ENCODE results near the gene H2AZ1. TPM values are rescaled to one million over a fixed set of nuclear protein-coding genes. Genes with fewer than 3 reads are reported as not detected.
A peak's percentile ranks its signal among the peaks of the same experiment; 100 is the strongest.

H2AZ1 gene
- total and polyA plus RNA-seq, 2 donors (not counting 1 experiment from before 2014, with no cell fraction given) = 95.9 to 105 TPM

DNA sequence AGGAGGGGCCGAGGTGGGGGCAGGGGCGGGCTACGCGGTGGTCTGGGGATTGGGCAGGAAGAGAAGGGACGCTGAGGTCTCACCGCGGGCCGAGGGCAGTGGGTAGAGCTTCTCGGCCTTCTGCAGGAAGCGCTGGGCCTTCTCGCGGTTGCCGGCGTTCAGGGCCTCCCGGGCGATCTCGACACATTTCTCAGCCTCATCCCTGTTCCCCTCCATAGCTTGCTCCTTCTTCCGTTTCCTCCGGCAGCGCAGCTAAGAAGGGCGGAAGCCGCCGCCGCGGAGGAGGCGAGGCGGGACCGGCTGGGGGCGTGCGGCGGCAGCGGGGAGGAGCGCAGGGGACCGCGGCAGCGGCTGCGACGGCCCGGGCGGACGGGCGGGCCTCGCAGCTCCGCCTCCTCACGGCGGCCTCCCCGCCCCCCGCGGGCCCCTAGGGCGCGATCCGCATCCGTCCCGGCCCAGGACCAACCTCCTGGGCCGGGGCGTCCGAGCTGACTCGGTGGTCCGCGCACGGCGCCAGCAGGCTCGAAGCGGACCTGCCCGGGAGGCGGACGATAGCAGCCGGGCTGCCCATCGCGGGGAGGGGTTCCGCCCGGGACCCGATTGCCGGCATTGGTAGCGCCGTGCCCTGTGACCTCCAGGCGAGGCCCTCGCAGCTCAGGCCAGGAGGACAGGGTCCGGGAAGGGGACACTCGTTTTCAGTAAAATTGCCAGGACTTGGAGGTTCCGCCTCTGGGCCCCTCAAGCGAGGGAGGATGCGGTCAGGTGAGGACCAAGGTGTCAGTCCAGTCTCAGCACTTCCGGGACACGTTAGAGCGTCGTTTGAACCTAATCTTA lies 3.5 kb downstream of the H2AZ1 start, which contains the start of gene DNAJB14:
Gene DNAJB14 (minus strand): TSS at position 263 of the 834 bp plus-strand sequence. CDS start 47 bp downstream, at position 216.
- peak; percentile 51 for ATAC-seq (ENCODE audit: low read depth)
- H3K79me2 ChIP-seq (ENCODE audit: control insufficient read depth, insufficient read depth, low read length) = peaks cover 47% of the 10 kb centered on the region
- peak within 1 kb of the TSS; percentile 99 for H3K4me3 Mint-ChIP-seq
- peak; percentile 89 for DNase-seq
- peak within 1 kb of the TSS; percentile 87 to 93 for H3K27ac ChIP-seq (ENCODE audit: low read length in 2 of 2)
- H3K4me2 ChIP-seq (replicated peaks; ENCODE audit: low read depth, low read length, poor library complexity, severe bottlenecking) = peak within 1 kb of the TSS; percentile 87
- H3K27me3 Mint-ChIP-seq = no peaks in the 10 kb centered on the region
- POLR2A ChIA-PET = interaction anchor here (1.4 to 2.1 kb wide), 3 partner anchors 53 to 383 kb away, joined by 3 to 11 read pairs (median 8); partner anchors contain the start of genes DAPP1 and LAMTOR3
- peak within 1 kb of the TSS; percentile 99 for H3K27ac Mint-ChIP-seq
- intact Hi-C loops (cut with micrococcal nuclease) = loop anchor here (2.0 to 10.0 kb wide), 7 partner anchors 100 to 1804 kb away; partner anchors contain the start of genes ADH5, METAP1, RAP1GDS1 and STPG2
- peak within 1 kb of the TSS; percentile 93 for H2AFZ ChIP-seq (ENCODE audit: insufficient read depth, low read depth, low read length, poor library complexity, severe bottlenecking)
- no peaks in the 10 kb centered on the region for H3K9me3 Mint-ChIP-seq (ENCODE audit: insufficient read depth)
- no peaks in the 10 kb centered on the region for H3K27me3 ChIP-seq (replicated peaks in 1 of 4; ENCODE audit: control extremely low read depth in 1 of 4, control insufficient read depth in 3 of 4, insufficient read depth in 4 of 4, low read length in 3 of 4)
- CTCF ChIA-PET = interaction anchor here (1.0 to 3.6 kb wide), 10 partner anchors 44 to 1604 kb away, joined by 3 to 35 read pairs (median 12); partner anchors contain the start of genes DAPP1, LAMTOR3 and TRMT10A
- H3K4me1 Mint-ChIP-seq = peaks cover 48% of the 10 kb centered on the region
- peak within 1 kb of the TSS; percentile 68 to 90 (median 72) for H3K4me3 ChIP-seq (ENCODE audit: control extremely low read depth in 1 of 5, extremely low read depth in 1 of 5, insufficient read depth in 1 of 5, low read depth in 2 of 5, low read length in 4 of 5)
- H3K36me3 ChIP-seq (replicated peaks in 1 of 2; ENCODE audit: control extremely low read depth in 1 of 2, control insufficient read depth in 1 of 2, extremely low read depth in 1 of 2, insufficient read depth in 2 of 2, low read length in 1 of 2) = no peaks in the 10 kb centered on the region
- no peak for TF ChIP-seq EZH2 (IDR thresholded peaks at IDR 0.05; ENCODE audit: borderline replicate concordance, insufficient read depth, low read depth, low read length, poor library complexity, severe bottlenecking)
- TF ChIP-seq, protein P1, sequence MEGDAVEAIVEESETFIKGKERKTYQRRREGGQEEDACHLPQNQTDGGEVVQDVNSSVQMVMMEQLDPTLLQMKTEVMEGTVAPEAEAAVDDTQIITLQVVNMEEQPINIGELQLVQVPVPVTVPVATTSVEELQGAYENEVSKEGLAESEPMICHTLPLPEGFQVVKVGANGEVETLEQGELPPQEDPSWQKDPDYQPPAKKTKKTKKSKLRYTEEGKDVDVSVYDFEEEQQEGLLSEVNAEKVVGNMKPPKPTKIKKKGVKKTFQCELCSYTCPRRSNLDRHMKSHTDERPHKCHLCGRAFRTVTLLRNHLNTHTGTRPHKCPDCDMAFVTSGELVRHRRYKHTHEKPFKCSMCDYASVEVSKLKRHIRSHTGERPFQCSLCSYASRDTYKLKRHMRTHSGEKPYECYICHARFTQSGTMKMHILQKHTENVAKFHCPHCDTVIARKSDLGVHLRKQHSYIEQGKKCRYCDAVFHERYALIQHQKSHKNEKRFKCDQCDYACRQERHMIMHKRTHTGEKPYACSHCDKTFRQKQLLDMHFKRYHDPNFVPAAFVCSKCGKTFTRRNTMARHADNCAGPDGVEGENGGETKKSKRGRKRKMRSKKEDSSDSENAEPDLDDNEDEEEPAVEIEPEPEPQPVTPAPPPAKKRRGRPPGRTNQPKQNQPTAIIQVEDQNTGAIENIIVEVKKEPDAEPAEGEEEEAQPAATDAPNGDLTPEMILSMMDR (IDR thresholded peaks at IDR 0.05) = peak; percentile 10
- peaks cover 43 to 46% of the 10 kb centered on the region in 2 donors for H3K4me1 ChIP-seq (ENCODE audit: control insufficient read depth in 2 of 2, insufficient read depth in 2 of 2, low read length in 2 of 2)
- peaks cover 26% of the 10 kb centered on the region for H4K20me1 ChIP-seq (ENCODE audit: control insufficient read depth, insufficient read depth, low read length, poor library complexity, severe bottlenecking)
- no peaks in the 10 kb centered on the region for H3K9me3 ChIP-seq (ENCODE audit: control extremely low read depth in 1 of 3, control insufficient read depth in 2 of 3, insufficient read depth in 1 of 3, low read length in 2 of 3)
- H3K9ac ChIP-seq (ENCODE audit: low read length) = peak within 1 kb of the TSS; percentile 90
- WGBS (ENCODE audit: insufficient coverage) = 1% methylated on average over 87 of the region's 87 CpGs

Data from B cell (primary cell).